Mammary epithelial cell (primary cell): ENCODE data around the gene HSD11B1.

ENCODE experiments used
- EZH2 ChIP-seq: IDR thresholded peaks from 2 replicates; pipeline ENCODE4 v1.6.1; 2012; ENCODE audit warnings: low read length, inconsistent platforms, borderline replicate concordance
- TF ChIP-seq, protein P1 (sequence below), 2 donors: IDR thresholded peaks in 1 of 2; conservative IDR thresholded peaks in 1 of 2; 2 replicates each; pipeline ENCODE4 v1.5.1; 2011 to 2012; ENCODE audit warnings: inconsistent platforms in 2 of 2, low read length in 2 of 2, mild to moderate bottlenecking in 2 of 2, control low read depth in 1 of 2, low read depth in 1 of 2; ENCODE audit not compliant: insufficient read depth in 1 of 2; ENCODE audit errors: extremely low read depth in 1 of 2

DNA sequence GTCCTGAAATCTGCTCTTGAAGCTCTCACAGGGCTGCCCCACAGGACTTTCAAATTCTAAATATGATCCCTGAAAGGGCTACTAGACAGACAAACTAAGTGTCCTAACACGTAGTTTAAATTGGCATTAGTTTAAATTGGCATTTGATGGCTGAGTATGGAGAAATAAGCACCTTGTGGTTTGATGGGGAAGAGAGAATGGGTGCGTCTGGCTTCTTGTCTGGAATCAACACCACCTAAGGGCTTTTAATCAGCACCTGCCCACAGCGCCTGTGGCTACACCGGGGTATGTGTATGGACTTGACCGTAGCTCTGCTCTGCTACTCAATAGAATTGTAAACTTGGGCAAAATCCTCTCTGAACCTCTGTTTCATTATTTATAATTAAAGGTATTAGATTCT, 46.7 kb upstream of the HSD11B1 start:
- TF ChIP-seq EZH2, result no peak
- TF ChIP-seq, protein P1, sequence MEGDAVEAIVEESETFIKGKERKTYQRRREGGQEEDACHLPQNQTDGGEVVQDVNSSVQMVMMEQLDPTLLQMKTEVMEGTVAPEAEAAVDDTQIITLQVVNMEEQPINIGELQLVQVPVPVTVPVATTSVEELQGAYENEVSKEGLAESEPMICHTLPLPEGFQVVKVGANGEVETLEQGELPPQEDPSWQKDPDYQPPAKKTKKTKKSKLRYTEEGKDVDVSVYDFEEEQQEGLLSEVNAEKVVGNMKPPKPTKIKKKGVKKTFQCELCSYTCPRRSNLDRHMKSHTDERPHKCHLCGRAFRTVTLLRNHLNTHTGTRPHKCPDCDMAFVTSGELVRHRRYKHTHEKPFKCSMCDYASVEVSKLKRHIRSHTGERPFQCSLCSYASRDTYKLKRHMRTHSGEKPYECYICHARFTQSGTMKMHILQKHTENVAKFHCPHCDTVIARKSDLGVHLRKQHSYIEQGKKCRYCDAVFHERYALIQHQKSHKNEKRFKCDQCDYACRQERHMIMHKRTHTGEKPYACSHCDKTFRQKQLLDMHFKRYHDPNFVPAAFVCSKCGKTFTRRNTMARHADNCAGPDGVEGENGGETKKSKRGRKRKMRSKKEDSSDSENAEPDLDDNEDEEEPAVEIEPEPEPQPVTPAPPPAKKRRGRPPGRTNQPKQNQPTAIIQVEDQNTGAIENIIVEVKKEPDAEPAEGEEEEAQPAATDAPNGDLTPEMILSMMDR (conservative IDR thresholded peaks at IDR 0.05 in 1 of 2, IDR thresholded peaks at IDR 0.05 in 1 of 2; ENCODE audit: extremely low read depth in 1 of 2, insufficient read depth in 1 of 2, low read depth in 1 of 2, low read length in 2 of 2), result no peak
